OCI-LY7 (cell line): Measurements from ENCODE around the gene LTK.

Source experiments
- EZH2phosphoT487 ChIP-seq: fragments of 200-600 bp; sonication (generic); IDR thresholded peaks from 2 replicates; pipeline ENCODE4 v1.6.1; 2018; ENCODE audit warnings: low read depth, borderline replicate concordance, mild to moderate bottlenecking, mixed run types, antibody characterized with exemption, low read length, moderate library complexity, mixed read lengths
- TF ChIP-seq, protein P1 (sequence below): fragments of 200-600 bp; sonication (generic); conservative IDR thresholded peaks from 2 replicates; pipeline ENCODE4 v1.5.1; 2014; ENCODE audit warnings: mild to moderate bottlenecking, antibody characterized with exemption, low read length, moderate library complexity, mixed read lengths

DNA sequence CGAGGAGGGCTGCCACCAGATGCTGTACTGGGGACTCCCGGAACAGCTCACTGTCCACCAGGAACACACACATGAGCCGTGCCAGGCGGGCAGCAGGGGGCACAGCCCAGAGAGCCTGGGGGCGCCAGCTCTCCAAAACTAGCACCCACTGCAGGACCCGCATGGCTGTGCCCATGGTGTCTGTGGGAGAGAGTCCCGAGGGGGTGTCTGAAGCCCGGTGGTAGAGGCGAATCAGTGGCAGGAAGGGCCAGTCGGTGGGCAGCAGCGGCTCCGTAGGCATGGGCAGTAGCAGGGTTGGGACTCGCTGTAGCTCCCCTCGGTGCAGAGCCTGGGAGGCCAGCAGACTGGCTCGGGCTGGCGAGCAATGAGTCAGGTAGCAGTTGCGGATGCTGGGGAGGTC is 7.0 kb upstream of the LTK start:
- TF ChIP-seq EZH2phosphoT487 = no peak
- TF ChIP-seq, protein P1, sequence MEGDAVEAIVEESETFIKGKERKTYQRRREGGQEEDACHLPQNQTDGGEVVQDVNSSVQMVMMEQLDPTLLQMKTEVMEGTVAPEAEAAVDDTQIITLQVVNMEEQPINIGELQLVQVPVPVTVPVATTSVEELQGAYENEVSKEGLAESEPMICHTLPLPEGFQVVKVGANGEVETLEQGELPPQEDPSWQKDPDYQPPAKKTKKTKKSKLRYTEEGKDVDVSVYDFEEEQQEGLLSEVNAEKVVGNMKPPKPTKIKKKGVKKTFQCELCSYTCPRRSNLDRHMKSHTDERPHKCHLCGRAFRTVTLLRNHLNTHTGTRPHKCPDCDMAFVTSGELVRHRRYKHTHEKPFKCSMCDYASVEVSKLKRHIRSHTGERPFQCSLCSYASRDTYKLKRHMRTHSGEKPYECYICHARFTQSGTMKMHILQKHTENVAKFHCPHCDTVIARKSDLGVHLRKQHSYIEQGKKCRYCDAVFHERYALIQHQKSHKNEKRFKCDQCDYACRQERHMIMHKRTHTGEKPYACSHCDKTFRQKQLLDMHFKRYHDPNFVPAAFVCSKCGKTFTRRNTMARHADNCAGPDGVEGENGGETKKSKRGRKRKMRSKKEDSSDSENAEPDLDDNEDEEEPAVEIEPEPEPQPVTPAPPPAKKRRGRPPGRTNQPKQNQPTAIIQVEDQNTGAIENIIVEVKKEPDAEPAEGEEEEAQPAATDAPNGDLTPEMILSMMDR = no peak
